Measurements from ENCODE around the gene LDB2.
"Not testable (repeated sequence)": the region's sequence is repeated elsewhere in the genome, so short reads cannot be mapped to it uniquely, and the experiment has no call there.

Gene LDB2

GRCh38 chr4:16585053-16585452 lies 313.4 kb downstream of the LDB2 start:
- FAIRE-seq (no peak), DNase-seq (ENCODE audit: extremely low spot score, insufficient read length, low read depth) (no peak)

- no peak for FAIRE-seq
- no peak for DNase-seq (ENCODE audit: extremely low spot score, insufficient read length, low read depth)
These were observed 314.7 kb downstream of the LDB2 start for GRCh38 chr4:16583764-16584163.

DNA sequence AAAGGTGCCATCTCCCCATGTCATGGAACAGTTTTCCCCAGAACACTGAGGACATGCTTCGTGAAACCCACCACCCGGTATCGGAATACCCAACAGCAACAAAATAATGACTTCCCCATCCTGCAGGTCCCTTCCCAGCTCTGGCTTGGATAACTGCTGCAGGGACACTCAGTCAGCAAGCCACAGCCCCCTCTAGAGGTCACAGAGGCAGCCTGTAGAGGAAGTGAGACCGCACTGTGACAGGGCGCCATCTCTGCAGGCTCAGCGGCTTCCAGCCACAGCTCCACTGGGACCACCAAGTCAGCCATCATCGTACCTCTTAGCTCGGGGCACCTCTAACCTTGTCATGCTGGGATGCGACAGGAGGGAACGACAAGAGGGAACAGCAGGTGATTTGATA lies 315.9 kb downstream of the LDB2 start:
- DNase-seq (ENCODE audit: extremely low spot score, insufficient read length, low read depth) (no peak), FAIRE-seq (no peak)

DNA sequence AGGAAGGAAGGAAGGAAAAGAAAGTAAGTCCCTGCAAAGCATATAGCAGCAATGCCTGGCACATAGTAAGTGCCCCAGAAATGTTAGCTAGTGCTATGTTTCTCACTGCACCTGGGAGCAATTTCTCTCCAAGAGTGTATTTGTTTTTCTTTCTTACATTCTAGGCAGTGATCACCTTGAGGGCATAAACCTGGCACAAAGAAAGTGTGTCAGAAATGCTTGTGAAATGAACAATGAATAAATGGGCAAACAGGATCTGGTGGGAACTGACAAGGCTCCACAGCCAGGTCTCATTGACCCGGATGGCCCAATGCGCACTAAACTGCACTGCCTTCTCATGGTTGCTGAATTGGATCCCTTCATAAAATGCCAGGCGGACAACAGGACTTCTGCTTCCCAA lies 316.4 kb downstream of the LDB2 start:
- FAIRE-seq (no peak), DNase-seq (ENCODE audit: extremely low spot score, insufficient read length, low read depth) (no peak)

- FAIRE-seq = no peak
- DNase-seq (ENCODE audit: extremely low spot score, insufficient read length, low read depth) = no peak
These were observed 317.3 kb downstream of the LDB2 start for GRCh38 chr4:16581117-16581516.

GRCh38 chr4:16580514-16580913 lies 317.9 kb downstream of the LDB2 start:
- FAIRE-seq = no peak
- DNase-seq (ENCODE audit: extremely low spot score, insufficient read length, low read depth) = no peak

DNA sequence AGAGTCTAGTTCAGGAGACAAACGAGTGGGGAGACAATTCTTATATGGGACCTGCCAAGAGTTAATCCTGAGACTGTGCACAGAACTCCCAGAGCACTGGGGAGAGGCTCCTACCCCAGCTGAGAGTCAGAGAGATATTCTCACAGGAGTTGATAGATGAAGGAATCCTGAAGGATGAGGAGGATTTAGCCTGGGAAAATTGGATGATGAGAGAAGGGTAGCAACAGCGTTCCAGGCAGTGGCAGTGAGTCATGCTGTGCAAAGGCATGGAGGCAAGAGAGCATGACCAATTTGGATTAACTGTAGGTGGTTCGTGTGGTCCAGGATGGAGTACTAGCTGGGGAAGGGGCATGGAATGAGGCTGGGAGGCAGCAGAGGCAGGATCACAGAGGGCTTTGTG lies 318.6 kb downstream of the LDB2 start:
- DNase-seq (ENCODE audit: extremely low spot score, insufficient read length, low read depth) (no peak), FAIRE-seq (no peak)

DNA sequence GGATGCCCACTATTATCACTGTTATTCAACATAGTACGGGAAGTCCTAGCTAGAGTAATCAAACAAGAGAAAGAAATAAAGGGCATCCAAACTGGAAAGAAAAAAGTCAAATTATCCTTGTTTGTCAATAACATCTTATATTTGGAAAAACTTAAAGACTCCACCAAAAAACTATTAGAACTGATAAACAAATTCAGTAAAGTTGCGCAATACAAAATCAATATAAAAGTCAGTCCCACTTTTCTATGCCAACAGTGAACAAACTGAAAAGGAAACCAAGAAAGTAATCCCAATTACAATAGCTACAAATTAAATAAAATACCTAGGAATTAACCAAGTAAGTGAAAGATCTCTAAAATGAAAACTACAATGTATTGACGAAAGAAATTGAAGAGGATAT lies 321.3 kb downstream of the LDB2 start:
- DNase-seq (ENCODE audit: extremely low spot score, insufficient read length, low read depth) = no peak
- FAIRE-seq = no peak

DNA sequence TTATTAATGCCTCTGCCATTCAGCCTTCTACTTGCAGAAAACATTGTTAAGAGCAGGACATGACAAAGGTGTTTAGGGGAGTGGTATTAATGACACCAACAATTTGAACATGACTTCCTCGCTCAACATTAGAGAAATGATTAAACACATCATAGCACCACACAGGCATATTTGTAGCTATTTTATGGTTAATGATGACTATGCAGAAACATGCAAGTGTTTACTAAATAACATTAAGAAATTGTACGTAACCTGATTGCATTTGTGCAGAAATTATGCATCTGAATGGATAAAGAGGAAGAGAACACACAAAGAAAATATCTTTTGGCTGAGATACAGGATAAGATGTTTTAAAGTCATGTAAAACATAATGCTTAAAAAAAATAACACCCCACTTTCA lies 323.5 kb downstream of the LDB2 start:
- no peak for DNase-seq (ENCODE audit: extremely low spot score, insufficient read length, low read depth)
- no peak for FAIRE-seq

- FAIRE-seq (no peak), DNase-seq (ENCODE audit: extremely low spot score, insufficient read length, low read depth) (no peak)
These were observed 324.7 kb downstream of the LDB2 start for GRCh38 chr4:16573739-16574138.

GRCh38 chr4:16573206-16573605 lies 325.2 kb downstream of the LDB2 start:
- no peak for FAIRE-seq
- DNase-seq (ENCODE audit: extremely low spot score, insufficient read length, low read depth) = no peak

- FAIRE-seq (no peak), DNase-seq (ENCODE audit: extremely low spot score, insufficient read length, low read depth) (no peak)
These were observed 325.8 kb downstream of the LDB2 start for GRCh38 chr4:16572631-16573030.

DNA sequence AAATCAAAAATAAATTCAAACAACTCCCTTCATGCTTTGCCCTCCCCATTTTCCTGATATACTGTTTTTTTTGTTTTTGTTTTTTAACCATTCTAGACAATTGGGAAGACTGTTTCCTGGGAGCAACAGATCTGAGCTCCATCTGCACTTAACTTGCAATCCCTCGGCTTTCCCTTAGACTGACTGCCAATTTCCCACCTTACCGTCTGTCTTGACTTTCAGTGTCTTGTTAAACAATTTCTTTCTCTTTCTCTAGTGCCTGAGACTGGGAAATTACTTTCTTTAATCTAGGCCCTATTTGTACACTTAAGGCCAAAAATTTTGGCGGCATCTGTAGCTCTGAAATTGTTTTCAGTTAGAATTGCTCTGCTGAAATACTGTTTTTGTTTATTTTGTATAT lies 326.3 kb downstream of the LDB2 start:
- FAIRE-seq (no peak), DNase-seq (ENCODE audit: extremely low spot score, insufficient read length, low read depth) (no peak)

GRCh38 chr4:16569790-16570189 lies 328.7 kb downstream of the LDB2 start:
- DNase-seq (ENCODE audit: extremely low spot score, insufficient read length, low read depth) = no peak
- no peak for FAIRE-seq

- FAIRE-seq; DNase-seq (ENCODE audit: extremely low spot score, insufficient read length, low read depth): not testable (repeated sequence)
These were observed 341.1 kb downstream of the LDB2 start for GRCh38 chr4:16557316-16557715.

GRCh38 chr4:16555156-16555555 lies 343.3 kb downstream of the LDB2 start:
- no peak for DNase-seq (ENCODE audit: extremely low spot score, insufficient read length, low read depth)
- no peak for FAIRE-seq

DNA sequence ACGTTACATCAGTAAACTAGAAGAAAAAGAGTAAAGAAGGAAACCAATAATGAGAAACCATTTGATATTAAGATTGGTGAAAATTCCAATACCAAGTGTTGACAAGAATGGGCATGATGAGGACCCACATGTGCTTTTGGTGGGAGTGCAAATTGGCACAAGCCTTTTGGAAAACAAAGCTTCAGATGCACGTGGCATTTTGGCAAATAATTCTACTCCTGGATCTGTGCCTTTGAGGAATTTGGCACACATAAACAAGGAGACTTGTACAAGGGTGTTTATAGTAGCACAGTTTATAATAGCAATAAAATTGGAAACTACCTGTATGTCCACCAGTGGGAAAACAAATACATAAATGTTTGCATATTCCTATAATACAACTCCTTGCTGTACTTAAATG lies 347.9 kb downstream of the LDB2 start:
- no peak for FAIRE-seq
- no peak for DNase-seq (ENCODE audit: extremely low spot score, insufficient read length, low read depth)

DNA sequence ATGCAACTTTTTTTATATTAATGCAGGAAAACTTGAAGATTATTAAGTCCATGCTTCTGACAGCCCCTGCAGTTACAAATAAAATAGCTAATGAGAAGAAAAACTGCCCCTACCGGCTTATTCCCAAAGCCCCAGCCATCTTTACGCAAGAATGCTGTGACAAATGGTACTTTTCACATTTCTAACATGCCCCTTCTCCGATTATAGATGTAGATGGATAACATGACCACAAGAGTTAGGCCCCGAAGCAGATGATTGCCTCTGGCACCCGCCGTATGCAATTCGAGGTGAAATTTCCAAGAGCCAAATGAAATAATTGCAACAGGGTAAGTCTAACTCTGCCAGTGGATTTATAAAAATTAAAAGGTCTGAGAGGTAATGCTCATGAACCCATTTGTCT lies 352.8 kb downstream of the LDB2 start:
- DNase-seq (ENCODE audit: extremely low spot score, insufficient read length, low read depth) = no peak
- no peak for FAIRE-seq

- DNase-seq (ENCODE audit: extremely low spot score, insufficient read length, low read depth) (no peak), FAIRE-seq (no peak)
These were observed 353.6 kb downstream of the LDB2 start for GRCh38 chr4:16544869-16545268.

GRCh38 chr4:16544251-16544721 lies 354.2 kb downstream of the LDB2 start:
- DNase-seq (ENCODE audit: extremely low spot score, insufficient read length, low read depth) = no peak
- FAIRE-seq = no peak

DNA sequence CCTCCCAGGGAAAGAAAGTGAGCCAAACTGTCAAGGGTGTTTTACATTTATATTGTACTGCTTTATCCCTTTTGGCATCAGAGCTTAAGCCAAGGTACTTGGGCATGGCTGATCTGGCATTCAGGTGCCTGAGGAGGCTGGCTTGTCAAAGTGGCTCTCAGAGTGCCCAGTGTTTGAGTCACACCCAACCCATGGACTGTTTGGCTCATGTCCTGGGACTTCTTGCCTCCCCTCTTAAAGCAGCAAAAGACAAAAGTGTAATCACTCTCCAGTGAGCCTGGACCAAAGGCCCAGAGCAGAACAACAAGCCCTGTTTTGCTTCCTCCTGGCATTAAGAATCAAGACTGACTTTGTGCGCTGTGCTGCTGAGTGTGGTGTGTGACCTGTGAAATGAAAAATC lies 360.5 kb downstream of the LDB2 start:
- DNase-seq (ENCODE audit: extremely low spot score, insufficient read length, low read depth) (no peak), FAIRE-seq (no peak)

- DNase-seq (ENCODE audit: extremely low spot score, insufficient read length, low read depth) = no peak
- FAIRE-seq = no peak
These were observed 366.0 kb downstream of the LDB2 start for GRCh38 chr4:16532240-16532970.
